Measurements from ENCODE around the gene WRAP73.
A peak's percentile ranks its signal among the peaks of the same experiment; 100 is the strongest.

WRAP73 gene

DNA sequence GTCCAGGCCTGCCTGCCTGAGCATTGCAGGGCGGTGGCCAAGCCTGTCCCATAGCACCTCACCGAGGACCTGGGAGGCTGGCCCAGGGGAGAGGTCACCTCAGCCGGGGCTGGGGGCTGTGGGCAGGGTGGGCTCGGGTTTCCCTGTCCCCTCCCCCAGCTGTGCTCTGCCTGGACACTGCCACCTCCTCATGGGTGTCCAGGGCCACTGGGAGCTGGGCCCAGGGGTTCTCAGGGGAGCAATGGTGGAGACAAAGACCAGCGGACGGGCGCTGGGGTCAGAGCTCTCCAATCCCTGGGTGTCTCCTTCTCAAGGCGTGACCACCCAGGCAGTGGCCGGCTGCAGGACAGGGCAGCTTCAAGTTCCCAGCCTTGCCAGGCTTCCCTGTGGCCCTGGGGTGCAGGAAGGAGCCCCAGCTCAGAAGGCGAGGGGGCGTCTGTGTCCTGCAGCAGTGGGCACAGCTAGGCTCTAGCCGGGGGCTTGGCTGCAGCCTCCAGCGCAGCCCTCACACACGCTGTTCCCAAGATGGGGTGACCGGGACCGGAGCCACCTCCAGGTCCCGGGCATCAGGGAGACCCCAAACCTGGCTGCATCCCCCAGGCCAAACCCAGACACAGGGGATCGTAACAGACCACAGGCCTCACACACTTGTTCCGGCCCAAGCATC is 31.5 kb upstream of the WRAP73 start:
- DNase-seq: no peak

- no peak for DNase-seq
Measured at GRCh38 chr1:3680488-3681230, 30.8 kb upstream of the WRAP73 start.

GRCh38 chr1:3679799-3680453 is 30.0 kb upstream of the WRAP73 start:
- no peak for DNase-seq

DNA sequence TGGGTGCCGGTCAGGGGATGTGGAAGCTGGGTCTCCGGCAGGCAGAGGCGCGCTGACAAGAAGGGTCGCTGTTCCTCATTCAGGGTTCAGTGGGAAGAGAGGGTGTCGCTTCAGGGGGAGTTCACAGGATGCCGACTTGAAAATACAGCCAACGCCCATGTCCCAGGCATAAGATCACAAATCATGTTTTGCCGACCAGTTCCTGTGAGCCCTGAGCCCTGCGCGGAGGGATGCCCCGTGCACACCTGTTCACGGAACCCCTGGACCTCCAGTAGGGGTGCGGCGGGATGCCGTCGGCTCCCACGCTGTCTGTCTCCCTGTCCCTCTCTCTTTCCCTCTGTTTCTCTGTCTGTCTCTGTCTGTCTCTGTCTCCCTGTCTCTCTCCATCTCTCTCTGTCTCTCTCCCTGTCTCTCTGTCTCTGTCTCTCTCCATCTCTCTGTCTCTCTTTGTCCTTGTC is 29.2 kb upstream of the WRAP73 start:
- DNase-seq: no peak

- no peak for DNase-seq
Measured at GRCh38 chr1:3678361-3679097, 28.6 kb upstream of the WRAP73 start.

DNA sequence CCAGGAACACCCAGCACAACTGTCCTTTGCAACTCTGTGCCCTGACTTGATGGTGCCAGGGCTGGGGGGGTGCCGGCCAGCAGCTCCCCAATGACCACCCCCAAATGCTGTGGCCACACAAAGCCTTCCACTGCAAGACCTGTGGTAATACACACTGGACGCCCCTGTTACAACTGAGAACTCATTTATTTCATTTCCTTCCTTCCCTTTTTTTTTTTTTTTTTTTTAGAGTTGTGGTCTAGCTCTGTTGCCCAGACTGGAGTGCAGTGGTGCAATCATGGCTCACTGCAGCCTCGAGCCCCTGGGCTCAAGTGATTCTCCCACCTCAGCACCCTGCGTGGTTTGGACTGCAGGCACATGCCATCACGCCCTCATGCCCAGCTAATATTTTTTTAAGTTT is 27.6 kb upstream of the WRAP73 start:
- DNase-seq: peak; percentile 34

DNA sequence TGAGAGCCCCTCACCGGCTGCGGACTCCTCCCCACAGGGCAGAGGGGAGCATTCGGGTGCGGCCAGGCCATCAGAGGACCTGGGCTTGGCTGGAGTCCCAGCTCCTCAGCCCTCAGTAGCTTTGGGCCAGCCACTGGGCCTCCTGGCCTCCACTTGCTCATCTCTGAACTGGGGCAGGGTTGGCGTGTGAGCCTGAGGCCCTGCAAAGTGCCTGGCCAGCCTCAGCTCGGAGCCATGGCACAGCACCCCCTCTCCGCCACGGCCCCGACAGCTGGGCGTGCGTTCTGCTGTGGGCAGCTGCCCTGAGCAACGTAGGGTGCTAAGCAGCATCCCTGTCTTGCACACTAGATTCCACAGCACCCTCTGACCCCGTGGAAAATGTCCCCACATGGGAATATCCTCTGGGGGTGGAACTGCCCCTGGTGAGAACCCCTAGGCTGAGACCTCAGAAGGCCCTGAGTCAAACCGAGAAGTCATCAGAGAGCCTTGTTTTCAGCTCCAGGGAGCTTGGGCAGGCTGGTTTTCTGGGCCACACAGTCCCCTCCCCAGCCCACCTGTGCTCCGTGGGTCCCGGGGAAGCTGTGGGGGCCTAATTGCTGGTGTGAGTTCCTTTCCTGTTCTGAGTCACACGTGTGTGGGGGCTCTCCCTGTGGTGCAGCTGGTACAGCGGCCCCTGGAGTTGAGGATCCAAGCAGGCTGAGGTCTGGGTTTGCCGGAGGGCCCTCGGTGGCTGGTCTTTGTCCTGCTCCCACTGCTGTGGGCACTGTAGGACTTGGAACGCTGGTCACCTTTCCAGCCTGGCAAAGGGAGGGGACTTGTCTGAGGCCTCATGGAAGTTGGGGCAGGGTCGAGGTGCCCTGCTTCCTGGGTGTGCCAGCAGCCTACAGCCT is 26.9 kb upstream of the WRAP73 start:
- no peak for DNase-seq

GRCh38 chr1:3675436-3675835 is 25.5 kb upstream of the WRAP73 start:
- no peak for DNase-seq

GRCh38 chr1:3674100-3675094 is 24.5 kb upstream of the WRAP73 start:
- no peak for DNase-seq

GRCh38 chr1:3673381-3674099 is 23.6 kb upstream of the WRAP73 start:
- DNase-seq: no peak

DNA sequence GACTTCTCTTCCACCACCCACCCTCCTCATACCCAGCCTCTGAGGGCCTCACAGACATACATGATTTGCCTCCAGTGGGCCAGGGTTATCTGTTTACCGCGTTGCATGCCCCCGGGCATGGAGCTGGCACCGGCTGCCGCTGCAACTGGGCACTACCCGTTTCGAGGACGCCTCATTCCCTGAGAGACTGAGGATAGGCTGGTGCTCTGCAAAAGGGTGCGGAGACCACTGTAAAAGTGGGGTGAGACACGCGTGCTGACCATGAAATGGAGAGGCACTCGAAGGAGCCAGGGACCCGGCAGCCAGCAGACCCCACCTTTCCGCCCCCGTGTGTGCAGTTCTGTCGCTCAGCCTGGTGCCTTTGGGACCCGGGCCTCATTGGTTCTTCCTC is 23.1 kb upstream of the WRAP73 start:
- no peak for DNase-seq

GRCh38 chr1:3672231-3672970 is 22.5 kb upstream of the WRAP73 start:
- DNase-seq: no peak

- DNase-seq: no peak
Measured at GRCh38 chr1:3671371-3672180, 21.7 kb upstream of the WRAP73 start.

DNA sequence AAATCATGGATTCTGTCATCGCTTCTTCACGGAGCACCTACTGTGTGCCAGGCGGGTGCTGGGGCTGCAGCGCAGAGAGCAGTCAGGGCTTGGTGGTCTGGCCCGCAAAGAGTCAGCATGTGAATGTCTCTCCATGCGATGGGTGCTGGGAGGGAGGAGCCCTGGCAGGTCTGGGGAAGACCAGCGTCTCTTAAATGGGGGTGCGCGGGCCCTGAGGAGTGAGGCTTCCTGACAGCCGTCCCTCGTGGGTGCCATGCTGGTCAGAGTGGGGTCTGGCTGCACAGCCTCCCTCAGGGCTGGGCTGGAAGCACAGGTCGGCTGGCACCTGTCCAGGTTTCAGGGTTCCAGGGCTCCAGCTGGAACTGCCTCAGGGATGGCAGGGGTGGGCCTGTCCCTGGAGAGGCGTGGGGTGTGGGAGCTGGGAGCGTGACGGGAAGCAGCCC is 20.9 kb upstream of the WRAP73 start:
- no peak for DNase-seq

DNA sequence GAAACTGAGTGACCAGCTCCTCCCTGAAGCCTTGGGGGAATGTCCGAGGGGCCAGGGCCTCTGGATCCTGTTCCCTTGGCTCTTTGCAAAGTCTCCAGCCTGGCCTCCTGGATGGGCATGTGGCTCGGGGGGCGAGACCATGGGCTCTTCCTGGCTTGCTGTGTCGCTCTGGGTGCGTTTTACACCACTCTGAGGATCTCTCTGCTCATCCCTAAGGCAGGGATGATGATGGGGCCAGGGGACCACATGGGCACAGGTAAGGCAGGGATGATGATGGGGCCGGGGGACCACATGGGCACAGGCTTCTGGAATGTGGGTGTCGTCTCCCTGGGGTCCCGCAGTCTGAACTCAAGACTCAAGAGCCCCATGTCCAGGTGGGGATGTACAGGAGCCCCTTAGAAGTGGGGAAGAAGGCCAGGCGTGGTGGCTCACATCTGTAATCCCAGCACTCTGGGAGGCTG is 20.1 kb upstream of the WRAP73 start:
- no peak for DNase-seq

DNA sequence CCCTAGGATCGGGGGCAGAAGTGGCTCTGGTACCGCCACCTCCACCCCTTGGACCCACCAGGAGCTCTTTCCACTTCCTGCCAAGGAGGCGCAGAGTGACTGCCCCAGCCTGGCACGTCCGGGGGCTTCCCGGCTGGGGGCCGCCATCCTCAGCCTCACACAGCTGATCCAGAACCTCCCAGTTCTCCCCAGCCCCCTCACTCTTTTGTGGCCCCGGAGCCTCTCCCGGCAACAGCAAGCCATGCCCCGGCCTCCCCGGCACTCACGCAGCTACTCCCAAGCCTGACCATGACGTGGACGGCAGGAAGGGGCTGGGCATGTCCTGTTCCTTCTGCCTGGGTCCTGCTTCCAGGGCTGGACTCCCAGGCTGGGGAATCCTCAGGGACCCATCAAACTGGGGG is 19.5 kb upstream of the WRAP73 start:
- DNase-seq: no peak

GRCh38 chr1:3668585-3669300 is 18.8 kb upstream of the WRAP73 start:
- DNase-seq: no peak

DNA sequence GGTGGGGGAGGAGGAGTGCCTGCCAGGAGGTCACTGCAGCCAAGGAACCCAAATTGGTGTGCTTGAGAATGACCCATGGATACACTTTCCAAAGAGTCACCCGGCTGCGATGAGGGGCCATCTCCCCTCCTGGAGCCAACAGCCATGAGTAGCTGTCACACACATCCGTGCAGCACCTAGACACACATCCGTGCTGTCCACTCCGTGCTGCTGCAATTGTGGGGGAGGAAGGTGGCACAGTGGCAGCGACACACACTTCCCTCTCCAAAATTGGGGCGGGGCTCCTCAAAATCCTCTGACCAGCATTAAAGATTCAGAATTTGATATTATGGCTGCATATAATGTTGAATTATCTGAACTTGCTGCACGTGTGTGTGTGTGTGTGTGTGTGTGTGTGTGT is 18.2 kb upstream of the WRAP73 start:
- no peak for DNase-seq
